Neuronal stem cell (in vitro differentiated cells): Measurements from ENCODE around the gene KCNK1. TPM values are rescaled to one million over a fixed set of nuclear protein-coding genes. Genes with fewer than 3 reads are reported as not detected.
A peak's percentile ranks its signal among the peaks of the same experiment; 100 is the strongest.

Experiments used
- DNase-seq: peaks from one replicate; pipeline ENCODE4 v3.0.0-alpha.2; 2013; ENCODE audit warnings: low spot score
- H2AFZ ChIP-seq: one replicate; pipeline ENCODE4 v1.6.1; 2013; ENCODE audit warnings: mild to moderate bottlenecking, low read length, inconsistent platforms
- H2AK5ac ChIP-seq: 2 replicates; pipeline ENCODE4 v1.6.1; 2013; ENCODE audit warnings: low read depth, mild to moderate bottlenecking, inconsistent platforms, low read length, moderate library complexity, mixed read lengths
- H2BK120ac ChIP-seq: 2 replicates; pipeline ENCODE4 v1.6.1; 2013; ENCODE audit warnings: low read depth, mild to moderate bottlenecking, inconsistent platforms, low read length, moderate library complexity, mixed read lengths
- H2BK12ac ChIP-seq: one replicate; pipeline ENCODE4 v1.6.1; 2013; ENCODE audit warnings: low read length, inconsistent platforms
- H2BK15ac ChIP-seq: 2 replicates; pipeline ENCODE4 v1.6.1; 2013; ENCODE audit warnings: mild to moderate bottlenecking, low read length, inconsistent platforms, mixed read lengths
- H2BK5ac ChIP-seq: one replicate; pipeline ENCODE4 v1.6.1; 2013; ENCODE audit warnings: inconsistent platforms, mild to moderate bottlenecking, low read length, moderate library complexity
- H3K14ac ChIP-seq: one replicate; pipeline ENCODE4 v1.6.1; 2013; ENCODE audit warnings: low read length, inconsistent platforms
- H3K18ac ChIP-seq: 2 replicates; pipeline ENCODE4 v1.6.1; 2013; ENCODE audit warnings: low read length, inconsistent platforms
- H3K23ac ChIP-seq: 2 replicates; pipeline ENCODE4 v1.6.1; 2013; ENCODE audit warnings: low read depth, mild to moderate bottlenecking, mixed read lengths, low read length, inconsistent platforms; ENCODE audit not compliant: poor library complexity
- H3K27ac ChIP-seq: replicated peaks from 3 replicates; pipeline ENCODE4 v1.5.1; 2013; ENCODE audit warnings: low read length, inconsistent platforms
- H3K27me3 ChIP-seq, 3 experiments: 2 replicates each; pipeline ENCODE4 v1.6.1; 2013; ENCODE audit warnings: low read length in 3 of 3, mild to moderate bottlenecking in 2 of 3, inconsistent platforms in 1 of 3, low read depth in 1 of 3, mixed read lengths in 1 of 3, moderate library complexity in 1 of 3; ENCODE audit not compliant: control insufficient read depth in 3 of 3, insufficient read depth in 3 of 3
- H3K36me3 ChIP-seq, 2 donors: replicated peaks in 1 of 2; 2 replicates each; pipeline ENCODE4 v1.6.1; 2013; ENCODE audit warnings: low read length in 2 of 2; ENCODE audit not compliant: control insufficient read depth in 2 of 2, insufficient read depth in 2 of 2
- H3K4ac ChIP-seq: 2 replicates; pipeline ENCODE4 v1.6.1; 2013; ENCODE audit warnings: inconsistent platforms, mild to moderate bottlenecking, low read length, moderate library complexity
- H3K4me1 ChIP-seq, 2 donors: 1 replicate in 1 of 2; 2 replicates in 1 of 2; pipeline ENCODE4 v1.6.1; 2013; ENCODE audit warnings: low read length in 2 of 2, low read depth in 1 of 2; ENCODE audit not compliant: control insufficient read depth in 2 of 2, insufficient read depth in 1 of 2
- H3K4me2 ChIP-seq: one replicate; pipeline ENCODE4 v1.6.1; 2013; ENCODE audit warnings: mild to moderate bottlenecking, low read length, inconsistent platforms; ENCODE audit not compliant: insufficient read depth, poor library complexity, severe bottlenecking
- H3K4me3 ChIP-seq, 2 donors: 2 replicates each; pipeline ENCODE4 v1.5.1; 2013; ENCODE audit warnings: low read length in 2 of 2, mild to moderate bottlenecking in 2 of 2, inconsistent platforms in 1 of 2, moderate library complexity in 1 of 2
- H3K79me1 ChIP-seq: one replicate; pipeline ENCODE4 v1.6.1; 2013; ENCODE audit warnings: low read depth, mild to moderate bottlenecking, inconsistent platforms, low read length, moderate library complexity
- H3K9ac ChIP-seq: one replicate; pipeline ENCODE4 v1.6.1; 2013; ENCODE audit warnings: mild to moderate bottlenecking, low read depth, low read length, inconsistent platforms; ENCODE audit not compliant: poor library complexity
- H3K9me3 ChIP-seq, 2 donors: replicated peaks in 1 of 2; 2 replicates each; pipeline versions ENCODE3 to v1.6.1; 2013; ENCODE audit warnings: low read length in 2 of 2, mild to moderate bottlenecking in 2 of 2, inconsistent platforms in 1 of 2, low read depth in 1 of 2, mixed read lengths in 1 of 2, moderate library complexity in 1 of 2; ENCODE audit not compliant: control insufficient read depth in 2 of 2, insufficient read depth in 1 of 2
- H4K8ac ChIP-seq: one replicate; pipeline ENCODE4 v1.6.1; 2013; ENCODE audit warnings: low read depth, mild to moderate bottlenecking, inconsistent platforms, low read length, moderate library complexity
- H4K91ac ChIP-seq: one replicate; pipeline ENCODE4 v1.6.1; 2013; ENCODE audit warnings: low read length, low read depth, mild to moderate bottlenecking, inconsistent platforms; ENCODE audit not compliant: poor library complexity
- WGBS, 2 donors: extraction: QIAGEN DNeasy Blood & Tissue Kit; methylation state at CpG; one replicate each; pipeline ENCODE4 v1.1.7; 2013; ENCODE audit warnings: missing lambda C conversion rate in 2 of 2, mixed read lengths in 1 of 2; ENCODE audit not compliant: insufficient read length in 2 of 2, insufficient replicate concordance in 1 of 2; ENCODE audit errors: extremely low coverage in 2 of 2; 5-methylcytosine and 5-hydroxymethylcytosine counted together
- polyA plus RNA-seq, 2 experiments: library from polyadenylated mRNA; stranded (reverse); fragments of 200-250 nt; gene quantifications; one replicate each; pipeline ENCODE4 v1.2.3, GENCODE V29; 2013

The KCNK1 gene
- polyA plus RNA-seq (2013, experiment 1 of 2): 0.06 TPM
- polyA plus RNA-seq (2013, experiment 2 of 2): 0.06 TPM

DNA sequence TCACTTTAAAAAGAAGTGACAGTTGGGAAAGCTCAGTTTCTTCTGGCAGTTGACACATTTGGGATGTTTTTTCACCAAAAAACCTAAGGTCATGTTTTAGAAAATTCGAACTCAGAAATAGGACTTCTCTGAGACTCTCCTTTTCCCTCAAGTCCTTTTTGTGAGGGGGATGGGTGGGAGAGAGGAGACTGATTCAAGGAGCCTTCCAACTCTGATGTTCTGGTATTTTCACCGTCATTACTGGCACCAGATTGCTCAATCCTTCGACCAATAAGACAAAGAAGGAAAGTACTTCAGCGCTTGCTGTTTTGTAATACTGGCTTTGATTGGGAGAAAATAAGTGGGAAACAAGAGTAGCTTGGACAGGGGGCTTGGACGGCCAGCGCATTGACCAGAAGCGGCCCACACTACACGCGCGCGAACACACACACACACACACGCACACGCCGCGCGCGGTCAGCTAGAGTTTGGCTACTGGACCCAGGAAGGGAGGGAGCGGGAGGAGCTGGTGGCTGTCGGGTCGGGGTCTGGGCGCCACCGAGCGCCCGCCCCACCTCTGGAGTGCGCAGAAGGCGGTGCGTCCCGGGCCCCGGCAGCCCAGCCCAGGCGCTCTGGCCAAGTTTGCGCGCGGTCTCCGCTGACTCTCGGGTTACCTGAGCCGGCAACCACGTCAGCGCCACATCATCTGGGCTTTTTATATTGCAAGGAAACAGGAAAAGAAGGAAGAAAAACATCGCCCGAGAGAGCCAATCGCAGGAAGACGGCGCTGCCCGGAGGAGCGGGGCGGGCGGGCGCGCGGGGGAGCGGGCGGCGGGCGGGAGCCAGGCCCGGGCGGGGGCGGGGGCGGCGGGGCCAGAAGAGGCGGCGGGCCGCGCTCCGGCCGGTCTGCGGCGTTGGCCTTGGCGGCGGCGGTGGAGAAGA, at the start of gene KCNK1:
Gene KCNK1, plus strand, starts transcription at position 855 of the 921 bp plus-strand sequence. Its CDS starts 66 bp downstream, at position 921.
- WGBS, 2 donors: no CpG with 5 or more reads among the region's 70 CpGs
- peak within 1 kb of the TSS; percentile 50 for H2BK12ac ChIP-seq
- peak within 1 kb of the TSS; percentile 48 for H3K23ac ChIP-seq
- H2AK5ac ChIP-seq: no peak within 1 kb of the TSS
- H4K91ac ChIP-seq: no peak within 1 kb of the TSS
- no peak within 1 kb of the TSS for H2BK15ac ChIP-seq
- H3K9ac ChIP-seq: peak within 1 kb of the TSS; percentile 80
- peak within 1 kb of the TSS; percentile 45 for H2BK5ac ChIP-seq
- peak within 1 kb of the TSS; percentile 69 for H2AFZ ChIP-seq
- no peaks in the 10 kb centered on the region for H3K36me3 ChIP-seq
- no peaks in the 10 kb centered on the region for H3K79me1 ChIP-seq
- H3K4me2 ChIP-seq: peak within 1 kb of the TSS; percentile 96
- H3K4ac ChIP-seq: no peak within 1 kb of the TSS
- H3K14ac ChIP-seq: peak within 1 kb of the TSS; percentile 65
- H2BK120ac ChIP-seq: no peak within 1 kb of the TSS
- DNase-seq: peak; percentile 54
- H3K9me3 ChIP-seq: no peaks in the 10 kb centered on the region
- H3K18ac ChIP-seq: peak within 1 kb of the TSS; percentile 83
- H4K8ac ChIP-seq: no peak within 1 kb of the TSS
- H3K27me3 ChIP-seq: peaks cover 9 to 60% (median 32%) of the 10 kb centered on the region in 3 experiments
- peak within 1 kb of the TSS; percentile 30 to 77 for H3K4me3 ChIP-seq
- no peak within 1 kb of the TSS for H3K27ac ChIP-seq
- H3K4me1 ChIP-seq: peaks cover 3 to 6% of the 10 kb centered on the region in 2 donors

DNA sequence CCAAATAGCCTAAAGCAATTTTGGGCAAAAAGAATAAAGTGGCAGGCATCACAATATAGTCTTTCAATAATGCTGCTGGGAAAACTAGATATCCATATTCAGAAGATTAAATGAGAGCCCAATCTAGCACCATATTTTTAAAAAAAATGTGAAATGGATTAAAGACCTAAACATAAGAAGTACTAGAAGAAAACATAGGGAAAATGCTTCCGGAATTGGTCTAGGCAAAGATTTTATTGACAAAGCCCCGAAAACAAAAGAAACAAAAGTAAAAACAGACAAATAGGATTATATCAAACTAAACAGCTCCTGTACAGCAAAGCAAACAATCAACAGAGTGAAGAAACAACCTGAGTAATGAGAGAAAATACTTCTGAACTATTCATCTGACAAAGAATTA, 48.6 kb upstream of the KCNK1 start:
- Histone ChIP-seq H2BK12ac (no peak overlapping the region), H3K14ac (no peak overlapping the region), H3K27ac (no peak overlapping the region), H2BK120ac (no peak overlapping the region), H4K8ac (no peak overlapping the region), H3K9me3 (peaks cover 0 to 6% of the 10 kb centered on the region in 2 donors), H3K79me1 (no peaks in the 10 kb centered on the region), H3K23ac (no peak overlapping the region), H3K18ac (no peak overlapping the region), H2AK5ac (no peak overlapping the region), H2AFZ (no peak overlapping the region), H3K4ac (no peak overlapping the region), H2BK15ac (no peak overlapping the region), H4K91ac (no peak overlapping the region), H3K4me3 (no peak overlapping the region), H3K27me3 (no peaks in the 10 kb centered on the region), H3K36me3 (no peaks in the 10 kb centered on the region), H2BK5ac (no peak overlapping the region), H3K4me1 (no peaks in the 10 kb centered on the region), H3K9ac (no peak overlapping the region), H3K4me2 (no peak overlapping the region)
- WGBS, 2 donors: no CpG with 5 or more reads among the region's 2 CpGs
- DNase-seq: no peak

DNA sequence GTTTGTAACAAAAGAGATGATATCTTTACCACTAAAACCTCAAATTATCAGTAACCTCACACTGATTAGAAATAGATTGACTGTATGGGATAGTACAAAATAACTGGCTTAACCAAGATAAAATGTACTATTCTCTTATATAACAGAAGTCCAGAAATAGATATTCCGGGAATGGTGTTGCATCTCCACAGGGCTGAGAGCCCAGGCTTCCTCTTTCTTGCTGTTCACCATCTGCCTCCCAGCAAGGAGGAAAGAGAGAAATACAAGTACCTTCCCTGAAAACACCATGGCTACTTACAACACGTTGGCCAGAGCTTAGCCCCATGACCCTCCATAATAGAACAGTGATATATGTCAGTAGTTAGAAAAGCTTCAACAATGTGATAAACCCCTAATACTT, 47.0 kb upstream of the KCNK1 start:
- H3K4ac ChIP-seq: no peak overlapping the region
- H2BK120ac ChIP-seq: no peak overlapping the region
- no peak overlapping the region for H3K9ac ChIP-seq
- no peak overlapping the region for H3K18ac ChIP-seq
- H3K4me3 ChIP-seq: no peak overlapping the region
- no peak overlapping the region for H2BK5ac ChIP-seq
- H3K36me3 ChIP-seq: no peaks in the 10 kb centered on the region
- no peaks in the 10 kb centered on the region for H3K4me1 ChIP-seq
- H3K27me3 ChIP-seq: no peaks in the 10 kb centered on the region
- H4K8ac ChIP-seq: no peak overlapping the region
- no peak overlapping the region for H4K91ac ChIP-seq
- no peak overlapping the region for H3K4me2 ChIP-seq
- H2AK5ac ChIP-seq: no peak overlapping the region
- WGBS, 2 donors: no CpG with 5 or more reads among the region's 2 CpGs
- H3K9me3 ChIP-seq: no peaks in the 10 kb centered on the region
- H2BK12ac ChIP-seq: no peak overlapping the region
- no peak overlapping the region for H3K27ac ChIP-seq
- no peaks in the 10 kb centered on the region for H3K79me1 ChIP-seq
- H2AFZ ChIP-seq: no peak overlapping the region
- no peak overlapping the region for H2BK15ac ChIP-seq
- no peak overlapping the region for H3K14ac ChIP-seq
- no peak overlapping the region for H3K23ac ChIP-seq
- no peak for DNase-seq

DNA sequence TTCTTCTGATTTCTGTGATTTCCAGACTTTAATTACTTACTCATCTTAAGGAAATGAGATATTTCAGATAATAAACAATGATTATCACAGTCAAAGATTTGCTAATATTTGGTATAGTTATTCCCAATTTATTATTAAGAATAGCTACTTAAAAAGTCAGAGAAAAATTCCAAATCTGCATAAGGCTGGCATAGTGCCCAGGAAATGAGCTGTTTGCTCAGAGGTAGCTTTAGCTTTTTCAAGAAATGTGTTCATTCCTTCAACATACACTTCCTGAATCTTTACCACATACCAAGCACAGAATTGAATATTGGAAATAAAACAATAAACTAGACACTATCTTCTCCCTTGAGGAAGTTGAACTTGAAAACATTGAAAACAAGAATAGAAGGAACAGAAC, 44.3 kb upstream of the KCNK1 start:
- no peaks in the 10 kb centered on the region for H3K4me1 ChIP-seq
- H3K4me2 ChIP-seq: no peak overlapping the region
- no peak overlapping the region for H4K8ac ChIP-seq
- no peak overlapping the region for H2BK120ac ChIP-seq
- H3K4ac ChIP-seq: no peak overlapping the region
- H2AFZ ChIP-seq: no peak overlapping the region
- H3K23ac ChIP-seq: no peak overlapping the region
- no peak overlapping the region for H3K18ac ChIP-seq
- H2BK15ac ChIP-seq: no peak overlapping the region
- no peak overlapping the region for H2AK5ac ChIP-seq
- H3K9ac ChIP-seq: no peak overlapping the region
- H3K4me3 ChIP-seq: no peak overlapping the region
- H2BK12ac ChIP-seq: no peak overlapping the region
- no peak overlapping the region for H2BK5ac ChIP-seq
- DNase-seq: no peak
- H3K14ac ChIP-seq: no peak overlapping the region
- no peaks in the 10 kb centered on the region for H3K36me3 ChIP-seq
- H3K79me1 ChIP-seq: no peaks in the 10 kb centered on the region
- H3K27me3 ChIP-seq: no peaks in the 10 kb centered on the region
- H3K9me3 ChIP-seq: no peaks in the 10 kb centered on the region
- H4K91ac ChIP-seq: no peak overlapping the region
- no peak overlapping the region for H3K27ac ChIP-seq
